ENCODE data around the gene APCDD1L.

- TF ChIP-seq, protein P1, sequence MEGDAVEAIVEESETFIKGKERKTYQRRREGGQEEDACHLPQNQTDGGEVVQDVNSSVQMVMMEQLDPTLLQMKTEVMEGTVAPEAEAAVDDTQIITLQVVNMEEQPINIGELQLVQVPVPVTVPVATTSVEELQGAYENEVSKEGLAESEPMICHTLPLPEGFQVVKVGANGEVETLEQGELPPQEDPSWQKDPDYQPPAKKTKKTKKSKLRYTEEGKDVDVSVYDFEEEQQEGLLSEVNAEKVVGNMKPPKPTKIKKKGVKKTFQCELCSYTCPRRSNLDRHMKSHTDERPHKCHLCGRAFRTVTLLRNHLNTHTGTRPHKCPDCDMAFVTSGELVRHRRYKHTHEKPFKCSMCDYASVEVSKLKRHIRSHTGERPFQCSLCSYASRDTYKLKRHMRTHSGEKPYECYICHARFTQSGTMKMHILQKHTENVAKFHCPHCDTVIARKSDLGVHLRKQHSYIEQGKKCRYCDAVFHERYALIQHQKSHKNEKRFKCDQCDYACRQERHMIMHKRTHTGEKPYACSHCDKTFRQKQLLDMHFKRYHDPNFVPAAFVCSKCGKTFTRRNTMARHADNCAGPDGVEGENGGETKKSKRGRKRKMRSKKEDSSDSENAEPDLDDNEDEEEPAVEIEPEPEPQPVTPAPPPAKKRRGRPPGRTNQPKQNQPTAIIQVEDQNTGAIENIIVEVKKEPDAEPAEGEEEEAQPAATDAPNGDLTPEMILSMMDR (IDR thresholded peaks at IDR 0.05): no peak
- TF ChIP-seq ZFX (IDR thresholded peaks at IDR 0.05; ENCODE audit: borderline replicate concordance): no peak
Observed at GRCh38 chr20:58551631-58552030, 36.4 kb upstream of the APCDD1L start.

All from 22Rv1 (cell line).